Nucleus accumbens (tissue), 56 donors: Measurements from ENCODE around the gene CMTM5.
"Not testable (repeated sequence)": the region's sequence is repeated elsewhere in the genome, so short reads cannot be mapped to it uniquely, and the experiment has no call there.

ENCODE experiments used
- DNase-seq, 56 donors: peaks; one replicate each; lab custom pipeline; 2025; lab: John Stamatoyannopoulos, UW

CMTM5 gene

GRCh38 chr14:23377198-23377550 is 328 bp downstream of the CMTM5 start:
- DNase-seq = peak in 2 of 56 donors; percentile 62 to 72

GRCh38 chr14:23377573-23378563 is 1.0 kb downstream of the CMTM5 start:
- DNase-seq = peak in 3 of 56 donors; percentile 21 to 29 (median 28)

- peak in 2 of 56 donors; percentile 13 to 44 for DNase-seq
Observed at GRCh38 chr14:23378612-23379220, 1.9 kb downstream of the CMTM5 start.

GRCh38 chr14:23379366-23380196 is 2.7 kb downstream of the CMTM5 start:
- DNase-seq = peak in 27 of 56 donors; percentile 5 to 68 (median 23)

GRCh38 chr14:23380197-23380914 is 3.5 kb downstream of the CMTM5 start:
- DNase-seq = peak in 14 of 56 donors; percentile 13 to 48 (median 31)

GRCh38 chr14:23380976-23381375 is 4.1 kb downstream of the CMTM5 start:
- DNase-seq = no peak

- DNase-seq = no peak
Observed at GRCh38 chr14:23381871-23382270, 5.0 kb downstream of the CMTM5 start.

- no peak for DNase-seq
Observed at GRCh38 chr14:23382276-23382675, 5.4 kb downstream of the CMTM5 start.

GRCh38 chr14:23382731-23383440 is 6.0 kb downstream of the CMTM5 start:
- DNase-seq = no peak

GRCh38 chr14:23384364-23385080 is 7.7 kb downstream of the CMTM5 start:
- DNase-seq = no peak

GRCh38 chr14:23385244-23385641 is 8.4 kb downstream of the CMTM5 start:
- no peak for DNase-seq

GRCh38 chr14:23385642-23386265 is 8.9 kb downstream of the CMTM5 start:
- no peak for DNase-seq

- not testable (repeated sequence) for DNase-seq
Observed at GRCh38 chr14:23386266-23386657, 9.4 kb downstream of the CMTM5 start.

- no peak for DNase-seq
Observed at GRCh38 chr14:23386999-23387398, 10.2 kb downstream of the CMTM5 start.

- DNase-seq = no peak
Observed at GRCh38 chr14:23387916-23388882, 11.4 kb downstream of the CMTM5 start.

- DNase-seq = no peak
Observed at GRCh38 chr14:23388996-23389395, 12.2 kb downstream of the CMTM5 start.

- no peak for DNase-seq
Observed at GRCh38 chr14:23389396-23389795, 12.6 kb downstream of the CMTM5 start.
